BE2C (cell line): ENCODE data around the gene TUBB.

Experiments used
- DNase-seq: peaks from one replicate; pipeline ENCODE4 v3.0.0-alpha.2; 2020
- H3K27me3 ChIP-seq: fragments of 250-450 bp; sonication (Bioruptor Pico); 2 replicates; pipeline ENCODE4 v1.5.1; 2020; ENCODE audit warnings: mild to moderate bottlenecking
- H3K36me3 ChIP-seq: fragments of 250-450 bp; sonication (Bioruptor Pico); 2 replicates; pipeline ENCODE4 v1.5.1; 2020; ENCODE audit warnings: mild to moderate bottlenecking
- H3K4me1 ChIP-seq: fragments of 250-450 bp; sonication (Bioruptor Pico); 2 replicates; pipeline ENCODE4 v1.5.1; 2020
- H3K4me3 ChIP-seq: 2 replicates; pipeline ENCODE4 v1.5.1; 2011; ENCODE audit warnings: low read depth, low read length
- H3K9me3 ChIP-seq: fragments of 250-450 bp; sonication (Bioruptor Pico); 2 replicates; pipeline ENCODE4 v1.5.1; 2020
- TF ChIP-seq, protein P1 (sequence below): IDR thresholded peaks from 2 replicates; pipeline ENCODE4 v1.5.1; 2012; ENCODE audit warnings: mild to moderate bottlenecking, low read depth, low read length

The TUBB gene

DNA sequence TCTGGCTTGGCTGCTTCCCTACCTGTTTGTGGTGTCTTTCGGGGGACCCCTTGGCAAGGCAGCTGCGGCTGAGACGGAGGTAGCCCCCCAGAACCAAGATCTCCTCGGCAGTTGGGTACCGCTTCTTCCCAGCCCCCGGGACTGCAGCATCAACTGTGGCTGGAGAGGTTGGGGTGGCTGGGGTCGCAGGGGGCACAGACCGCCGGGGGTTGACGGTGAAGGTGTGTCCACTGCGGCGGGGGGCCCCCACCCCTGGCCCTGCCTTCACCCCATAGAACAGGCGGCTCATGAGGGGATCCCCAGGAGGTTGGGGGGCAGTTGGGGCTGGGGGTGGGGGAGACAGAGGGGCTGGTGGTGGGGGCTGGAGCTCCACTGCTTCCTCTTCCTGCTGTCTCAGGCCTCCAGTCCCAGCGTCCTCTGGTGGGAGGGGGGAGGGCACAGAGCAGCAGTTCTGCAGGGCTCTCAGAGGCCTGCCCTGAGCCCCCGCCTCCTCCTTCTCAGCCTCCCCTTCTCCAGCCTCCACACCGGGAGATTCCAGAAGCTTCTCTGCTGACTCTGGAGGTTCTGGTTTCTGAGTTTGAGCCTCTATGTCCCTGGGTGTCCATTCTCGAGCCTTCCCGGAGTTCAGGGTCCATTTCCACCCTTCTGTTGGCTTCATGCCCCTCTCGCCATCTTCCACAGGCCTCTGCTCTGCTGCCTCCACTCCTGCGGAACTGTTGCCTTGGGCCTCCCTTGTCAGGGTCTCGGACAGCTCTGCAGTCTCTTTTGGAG is 35.6 kb upstream of the TUBB start:
- DNase-seq = peak; percentile 48
- Histone ChIP-seq H3K9me3 (no peaks in the 10 kb centered on the region), H3K4me1 (peaks cover 14% of the 10 kb centered on the region), H3K4me3 (peak overlapping the region; percentile 74), H3K27me3 (no peaks in the 10 kb centered on the region), H3K36me3 (peaks cover 24% of the 10 kb centered on the region)
- TF ChIP-seq, protein P1, sequence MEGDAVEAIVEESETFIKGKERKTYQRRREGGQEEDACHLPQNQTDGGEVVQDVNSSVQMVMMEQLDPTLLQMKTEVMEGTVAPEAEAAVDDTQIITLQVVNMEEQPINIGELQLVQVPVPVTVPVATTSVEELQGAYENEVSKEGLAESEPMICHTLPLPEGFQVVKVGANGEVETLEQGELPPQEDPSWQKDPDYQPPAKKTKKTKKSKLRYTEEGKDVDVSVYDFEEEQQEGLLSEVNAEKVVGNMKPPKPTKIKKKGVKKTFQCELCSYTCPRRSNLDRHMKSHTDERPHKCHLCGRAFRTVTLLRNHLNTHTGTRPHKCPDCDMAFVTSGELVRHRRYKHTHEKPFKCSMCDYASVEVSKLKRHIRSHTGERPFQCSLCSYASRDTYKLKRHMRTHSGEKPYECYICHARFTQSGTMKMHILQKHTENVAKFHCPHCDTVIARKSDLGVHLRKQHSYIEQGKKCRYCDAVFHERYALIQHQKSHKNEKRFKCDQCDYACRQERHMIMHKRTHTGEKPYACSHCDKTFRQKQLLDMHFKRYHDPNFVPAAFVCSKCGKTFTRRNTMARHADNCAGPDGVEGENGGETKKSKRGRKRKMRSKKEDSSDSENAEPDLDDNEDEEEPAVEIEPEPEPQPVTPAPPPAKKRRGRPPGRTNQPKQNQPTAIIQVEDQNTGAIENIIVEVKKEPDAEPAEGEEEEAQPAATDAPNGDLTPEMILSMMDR = no peak

DNA sequence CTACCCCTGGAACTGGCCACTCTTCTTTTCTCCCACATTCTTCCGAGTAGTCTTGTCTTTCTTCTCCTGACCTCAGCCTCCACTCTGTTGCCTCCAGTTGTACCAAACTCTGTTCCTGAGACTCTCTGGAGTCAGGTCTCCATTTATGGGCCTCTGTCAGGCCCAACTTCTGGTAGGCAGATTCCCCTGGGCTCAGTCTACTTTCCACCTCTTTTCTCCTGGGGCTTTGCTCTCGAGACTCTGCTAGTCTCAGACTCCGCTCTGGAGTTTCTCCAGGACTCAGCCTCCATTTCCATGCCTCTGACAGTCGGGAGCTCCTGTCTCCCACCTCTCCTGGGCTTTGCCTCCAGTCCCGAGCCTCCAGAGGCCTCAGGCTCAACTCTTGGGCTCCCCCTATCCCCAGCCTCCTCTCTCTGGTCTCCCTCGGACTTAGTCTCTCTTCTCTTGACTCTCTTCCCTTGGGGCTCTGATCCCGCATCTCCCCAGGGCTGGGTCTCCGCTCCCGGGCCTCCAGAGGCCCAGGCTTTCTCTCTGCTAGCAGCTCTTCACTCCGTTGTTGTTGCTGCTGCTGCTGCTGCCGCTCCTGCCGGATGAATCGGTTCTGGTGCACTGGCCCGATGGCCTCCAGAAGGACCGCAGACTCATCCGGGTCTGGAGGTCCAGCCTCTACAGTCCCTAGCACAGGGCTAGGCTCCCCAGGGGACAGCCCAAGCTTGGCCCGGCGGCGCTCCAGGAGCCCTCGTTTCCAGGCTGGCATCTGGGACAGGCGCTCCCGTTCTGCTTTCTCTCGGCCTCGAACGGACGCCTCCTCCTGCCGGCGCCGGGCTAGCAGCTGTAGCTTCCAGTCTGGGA is 34.8 kb upstream of the TUBB start:
- TF ChIP-seq, protein P1 = peak; percentile 30
- peaks cover 10% of the 10 kb centered on the region; the same call in 1 of the 2 replicates for H3K4me1 ChIP-seq
- no peaks in the 10 kb centered on the region for H3K27me3 ChIP-seq
- peaks cover 16% of the 10 kb centered on the region for H3K36me3 ChIP-seq
- H3K4me3 ChIP-seq = peak overlapping the region; percentile 74
- peak; percentile 41 for DNase-seq
- H3K9me3 ChIP-seq = no peaks in the 10 kb centered on the region

DNA sequence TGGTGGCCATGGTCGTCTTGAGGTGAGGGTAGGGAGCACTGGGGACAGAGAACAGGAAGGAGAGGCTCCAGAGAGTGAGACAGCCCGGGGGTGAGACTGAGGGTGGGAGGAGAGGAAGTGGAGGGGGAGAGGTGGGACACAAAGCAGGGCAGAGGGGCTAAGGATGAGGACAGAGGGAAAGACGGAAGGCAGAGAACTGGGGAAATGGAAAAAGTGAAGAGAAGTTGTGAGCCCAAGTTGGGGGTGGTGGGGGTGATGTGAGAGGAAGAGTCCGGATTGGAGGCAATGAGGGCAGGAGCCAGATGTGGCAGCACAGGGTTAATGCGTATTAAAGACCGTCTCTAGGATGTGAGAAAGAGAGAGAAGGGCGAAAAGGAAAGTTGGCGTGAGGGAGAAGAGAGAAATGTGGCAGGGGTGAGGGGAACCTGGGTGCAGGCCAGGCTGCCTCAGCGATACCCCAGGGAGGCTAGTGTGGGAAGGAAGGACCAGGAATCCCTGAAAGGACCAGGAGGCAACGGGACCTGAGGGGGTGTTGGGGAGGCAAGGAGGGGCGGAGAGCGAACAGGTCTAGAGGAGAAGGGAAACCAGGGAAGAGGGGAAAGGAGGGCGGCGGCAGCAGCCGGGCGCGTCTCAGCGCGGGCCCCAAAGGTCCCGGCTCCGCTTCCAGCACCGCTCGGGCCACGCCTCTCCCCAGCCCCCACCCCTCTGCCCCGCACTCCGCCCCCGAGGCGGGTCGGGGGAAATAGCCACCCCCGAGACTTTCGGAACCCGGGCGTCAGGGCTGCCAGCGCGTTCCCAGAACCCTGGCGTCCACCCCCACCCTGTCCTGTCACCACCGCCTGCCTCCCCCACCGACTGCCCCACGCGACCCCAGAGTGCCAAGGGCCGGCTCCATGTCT is 33.9 kb upstream of the TUBB start, which contains the start of gene PPP1R18:
Gene PPP1R18 (minus strand): TSS at position 637 of the 899 bp plus-strand sequence. CDS start 627 bp downstream, at position 10.
- TF ChIP-seq, protein P1 = no peak
- DNase-seq = peak; percentile 77
- Histone ChIP-seq H3K4me1 (peaks cover 10% of the 10 kb centered on the region; the same call in 1 of the 2 replicates), H3K36me3 (peaks cover 12% of the 10 kb centered on the region), H3K9me3 (no peaks in the 10 kb centered on the region), H3K27me3 (no peaks in the 10 kb centered on the region), H3K4me3 (peak within 1 kb of the TSS; percentile 74)

DNA sequence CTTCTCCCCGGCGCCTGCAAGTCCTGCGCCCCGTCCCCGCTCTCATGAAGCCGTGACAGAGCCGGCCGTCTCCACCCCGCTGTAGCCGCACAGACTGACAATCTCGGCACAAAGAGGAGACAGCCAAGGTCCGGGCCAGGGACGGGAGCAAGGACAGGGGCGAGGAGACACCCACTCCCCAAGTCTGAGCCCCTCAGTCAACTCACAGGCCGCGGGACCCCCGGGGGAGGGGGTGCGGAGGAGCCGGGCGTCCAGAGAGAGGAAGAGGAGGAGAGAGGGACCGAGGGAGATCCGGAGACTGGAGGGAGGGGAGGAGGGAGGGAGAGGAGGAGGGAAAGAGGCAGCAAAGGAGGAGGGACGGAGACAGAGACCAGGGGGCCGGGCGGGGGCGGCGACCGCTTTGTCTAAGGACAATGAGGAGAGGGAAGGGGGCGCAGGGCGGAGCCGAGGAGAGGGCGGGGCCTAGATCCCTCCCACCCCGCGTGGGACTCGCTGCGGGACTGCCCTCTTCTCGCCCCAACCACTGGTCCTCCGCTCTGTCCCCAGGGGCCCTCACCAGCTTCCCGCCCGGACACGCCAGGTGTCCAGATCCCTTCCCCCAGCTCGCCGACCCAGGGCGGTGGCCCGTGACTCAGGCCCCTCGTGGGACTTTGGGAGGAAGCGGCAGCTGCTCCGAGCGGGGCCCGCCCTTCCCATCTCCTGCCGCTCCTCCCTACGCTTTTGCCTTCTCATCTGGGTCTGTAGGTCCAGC is 33.1 kb upstream of the TUBB start:
- Histone ChIP-seq H3K4me1 (peaks cover 10% of the 10 kb centered on the region; the same call in 1 of the 2 replicates), H3K9me3 (no peaks in the 10 kb centered on the region), H3K4me3 (peak overlapping the region; percentile 74), H3K36me3 (peaks cover 5% of the 10 kb centered on the region), H3K27me3 (no peaks in the 10 kb centered on the region)
- TF ChIP-seq, protein P1 = no peak
- peak; percentile 99 for DNase-seq
